GM12891 (cell line): Measurements from ENCODE around the gene SDC1.

Source experiments
- PAX5 ChIP-seq: IDR thresholded peaks from 2 replicates; pipeline ENCODE4 v1.6.1; 2011; ENCODE audit warnings: low read length, moderate library complexity, mild to moderate bottlenecking; ENCODE audit not compliant: insufficient read depth, severe bottlenecking
- POLR2A ChIP-seq: IDR thresholded peaks from 2 replicates; pipeline ENCODE4 v1.6.1; 2011; ENCODE audit warnings: low read depth, low read length, control low read depth
- POLR2AphosphoS5 ChIP-seq: IDR thresholded peaks from 2 replicates; pipeline ENCODE4 v1.6.1; 2011; ENCODE audit warnings: low read depth, low read length, control low read depth
- POU2F2 ChIP-seq: IDR thresholded peaks from 2 replicates; pipeline ENCODE4 v1.6.1; 2011; ENCODE audit warnings: low read depth, mild to moderate bottlenecking, control low read depth, low read length, moderate library complexity
- SPI1 ChIP-seq: IDR thresholded peaks from 2 replicates; pipeline ENCODE4 v1.6.1; 2011; ENCODE audit warnings: low read depth, low read length, control low read depth
- TAF1 ChIP-seq: IDR thresholded peaks from 2 replicates; pipeline ENCODE4 v1.6.1; 2011; ENCODE audit warnings: low read depth, low read length, control low read depth

GRCh38 chr2:20184067-20184938 is 40.6 kb downstream of the SDC1 start:
- TF ChIP-seq POLR2A (no peak), PAX5 (no peak), POLR2AphosphoS5 (no peak), TAF1 (no peak), SPI1 (no peak), POU2F2 (no peak)
